ENCODE measurements around the gene MEIG1. TPM values are rescaled to one million over a fixed set of nuclear protein-coding genes. Genes with fewer than 3 reads are reported as not detected.

Gene MEIG1
- 0.28 TPM in 1 of 2 replicates, not detected in the other for total RNA-seq

DNA sequence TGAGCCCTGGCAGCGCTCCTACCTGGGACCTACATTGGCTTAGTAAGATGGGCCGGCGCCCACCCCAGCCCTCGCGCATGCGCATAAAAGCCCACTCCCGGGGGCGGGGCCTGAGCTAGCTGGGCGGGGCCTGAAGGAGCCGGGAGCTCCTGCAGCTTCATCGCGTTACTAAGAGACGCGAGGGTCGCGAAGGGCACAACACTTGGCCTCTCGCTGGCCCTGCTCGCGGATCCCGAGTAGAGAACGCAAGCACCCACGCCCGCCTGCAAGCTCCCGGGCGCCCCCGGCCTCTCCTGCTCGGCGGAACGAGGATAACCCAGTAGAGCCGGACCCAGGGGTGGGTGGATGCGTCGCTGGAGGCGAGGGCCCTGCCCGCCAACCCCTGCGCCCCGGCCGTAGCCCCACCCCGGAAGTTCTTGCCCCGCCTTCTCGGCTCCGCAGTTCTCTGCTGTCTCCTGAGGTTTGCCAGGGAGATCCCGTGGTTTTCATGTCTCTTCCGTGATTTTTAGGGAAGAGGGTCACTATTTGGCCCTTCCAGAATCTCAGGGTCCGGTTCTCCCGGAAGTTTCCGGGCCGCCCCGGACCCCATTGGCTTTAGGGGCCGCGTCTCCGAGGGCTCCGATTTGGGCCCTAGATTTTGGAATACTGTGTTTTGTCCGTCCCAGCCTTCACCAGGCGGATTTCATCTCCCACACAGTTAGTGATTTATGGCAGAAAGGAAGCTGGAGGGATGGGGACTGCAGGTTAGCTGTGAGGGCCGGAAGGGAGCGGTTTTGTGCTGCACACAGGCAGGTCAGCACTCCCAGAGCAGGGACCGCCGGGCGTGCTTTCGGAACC, at the start of gene MEIG1:
TSS of gene MEIG1 (plus strand) at position 168 of the 837 bp plus-strand sequence. CDS start 7,081 bp downstream, outside the sequence.

GRCh38 chr10:14954001-14954770, 5.0 kb upstream of the MEIG1 start, which contains the start of gene DCLRE1C:
Gene DCLRE1C, minus strand, starts transcription at chr10:14954096. Its CDS starts 86 bp downstream, at chr10:14954010.

Other genes with a start within 250 kb of the MEIG1 start
- gene FAM107B, start 184.5 kb upstream of the MEIG1 start, total RNA-seq: 16.2 and 16.8 TPM in 2 replicates
- gene CDNF, start 121.4 kb upstream of the MEIG1 start, total RNA-seq: 1.1 and 2.2 TPM in 2 replicates
- gene HSPA14, start 121.1 kb upstream of the MEIG1 start, total RNA-seq: 10.4 and 11.9 TPM in 2 replicates
- 14.5 and 17.2 TPM in 2 replicates for gene MSANTD7, start 121.1 kb upstream of the MEIG1 start, total RNA-seq
- 5.8 and 10.4 TPM in 2 replicates for gene SUV39H2, start 80.5 kb upstream of the MEIG1 start, total RNA-seq
- gene DCLRE1C, start 5.3 kb upstream of the MEIG1 start, total RNA-seq: 7.8 and 7.9 TPM in 2 replicates
- under 0.01 and 0.09 TPM in 2 replicates for gene OLAH, start 84.6 kb downstream of the MEIG1 start, total RNA-seq
- gene ACBD7, start 129.4 kb downstream of the MEIG1 start, total RNA-seq: 0.43 and 0.55 TPM in 2 replicates
- 10.3 and 10.5 TPM in 2 replicates for gene RPP38, start 138.0 kb downstream of the MEIG1 start, total RNA-seq
- 32.3 and 44.6 TPM in 2 replicates for gene NMT2, start 209.3 kb downstream of the MEIG1 start, total RNA-seq

Data from smooth muscle cell of bladder (primary cell).